ENCODE measurements around the gene SLC1A1.

DNA sequence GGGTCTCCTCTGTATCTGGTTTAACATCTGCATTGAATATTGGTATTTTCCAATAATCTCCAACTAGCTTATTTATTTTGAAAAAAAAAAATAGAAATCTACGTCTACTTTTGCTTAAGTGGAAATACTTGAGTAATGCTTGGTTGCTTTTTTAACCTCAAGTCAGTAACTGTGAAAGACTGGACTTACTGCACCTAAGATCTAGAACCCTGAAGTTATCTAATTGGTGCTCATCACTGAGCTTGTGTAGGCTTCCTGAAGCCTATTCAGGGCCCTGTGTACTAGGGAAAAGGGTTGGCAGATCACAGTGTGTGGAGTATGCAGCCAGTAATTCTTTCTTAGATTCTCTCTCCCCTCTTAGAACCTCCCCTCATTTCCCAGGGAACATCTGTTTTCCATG lies 16.2 kb downstream of the SLC1A1 start:
- TF ChIP-seq EZH2 (IDR thresholded peaks at IDR 0.05) (no peak), POLR2AphosphoS5 (IDR thresholded peaks at IDR 0.05; ENCODE audit: borderline replicate concordance, low read depth, low read length) (no peak), FOXP2 (optimal IDR thresholded peaks at IDR 0.05; ENCODE audit: control extremely low read depth, extremely low read length, insufficient read depth) (no peak)
